H1 (cell line): ENCODE results near the gene RIMS3. TPM values are rescaled to one million over a fixed set of nuclear protein-coding genes. Genes with fewer than 3 reads are reported as not detected.

Experiments used
- CTCF ChIA-PET: fragments of 300-600 bp; sonication (Branson Sonifier 250); formaldehyde crosslinking; loops from one replicate; lab custom pipeline; 2021; ENCODE audit not compliant: partially characterized antibody; lab: Charles Lee
- POLR2A ChIA-PET: fragments of 300-600 bp; sonication (Branson Sonifier 250); formaldehyde crosslinking; loops from one replicate; lab custom pipeline; 2021; ENCODE audit warnings: inconsistent platforms; ENCODE audit not compliant: partially characterized antibody; lab: Charles Lee
- DNase-seq, 2 experiments: peaks; one replicate each; pipeline versions ENCODE4 v3.0.0 to v3.0.0-alpha.2; 2010 to 2022; ENCODE audit warnings: low spot score in 2 of 2, low read depth in 1 of 2, mixed read lengths in 1 of 2
- FAIRE-seq: peaks from 2 replicates; lab custom pipeline; 2011; peaks lifted over from hg19 to GRCh38; lab: Jason Lieb, UNC
- H2AFZ ChIP-seq: 2 replicates; pipeline ENCODE4 v1.8.1; 2012; ENCODE audit warnings: low read length, inconsistent platforms
- H2AK5ac ChIP-seq: 2 replicates; pipeline ENCODE4 v1.6.1; 2013; ENCODE audit warnings: low read depth, low read length
- H2BK120ac ChIP-seq: replicated peaks from 2 replicates; pipeline ENCODE3; 2013; ENCODE audit warnings: low read depth, low read length, inconsistent platforms
- H2BK12ac ChIP-seq: 2 replicates; pipeline ENCODE4 v1.6.1; 2013; ENCODE audit warnings: low read depth, low read length
- H2BK15ac ChIP-seq: 2 replicates; pipeline ENCODE4 v1.6.1; 2013; ENCODE audit warnings: low read length
- H2BK20ac ChIP-seq: 2 replicates; pipeline ENCODE4 v1.6.1; 2013; ENCODE audit warnings: low read length
- H2BK5ac ChIP-seq: 2 replicates; pipeline ENCODE4 v1.6.1; 2013; ENCODE audit warnings: low read depth, low read length
- H3K14ac ChIP-seq: 2 replicates; pipeline ENCODE4 v1.6.1; 2013; ENCODE audit warnings: inconsistent platforms; ENCODE audit not compliant: insufficient read length
- H3K18ac ChIP-seq: 2 replicates; pipeline ENCODE4 v1.6.1; 2013; ENCODE audit warnings: low read length; ENCODE audit errors: extremely low read depth
- H3K23ac ChIP-seq: 2 replicates; pipeline ENCODE4 v1.6.1; 2013; ENCODE audit warnings: inconsistent platforms; ENCODE audit not compliant: insufficient read length
- H3K23me2 ChIP-seq: 2 replicates; pipeline ENCODE4 v1.6.1; 2013; ENCODE audit warnings: low read depth, low read length
- H3K27ac ChIP-seq: 2 replicates; pipeline ENCODE4 v1.6.1; 2011; ENCODE audit warnings: low read depth, low read length, inconsistent platforms
- H3K27me3 ChIP-seq, 4 experiments: replicated peaks in 1 of 4; 1 replicate in 1 of 4; 2 replicates in 3 of 4; pipeline versions ENCODE4 v1.6.1 to v1.8.1; 2011 to 2013; ENCODE audit warnings: low read length in 3 of 4, mild to moderate bottlenecking in 3 of 4, inconsistent platforms in 2 of 4, mixed read lengths in 2 of 4, moderate library complexity in 1 of 4; ENCODE audit not compliant: control insufficient read depth in 3 of 4, insufficient read depth in 3 of 4; ENCODE audit errors: extremely low read depth in 1 of 4
- H3K36me3 ChIP-seq, 4 experiments: 2 replicates each; pipeline versions ENCODE4 v1.6.1 to v1.8.1; 2011 to 2013; ENCODE audit warnings: mild to moderate bottlenecking in 4 of 4, low read length in 3 of 4, moderate library complexity in 2 of 4, control low read depth in 1 of 4, inconsistent platforms in 1 of 4; ENCODE audit not compliant: insufficient read depth in 4 of 4, control insufficient read depth in 2 of 4
- H3K4ac ChIP-seq: replicated peaks from 2 replicates; pipeline ENCODE3; 2013; ENCODE audit warnings: low read length, low read depth, mixed read lengths, inconsistent platforms; ENCODE audit not compliant: insufficient read length
- H3K4me1 ChIP-seq, 4 experiments: replicated peaks in 1 of 4; 1 replicate in 1 of 4; 2 replicates in 3 of 4; pipeline versions ENCODE4 v1.6.1 to v1.8.1; 2011 to 2013; ENCODE audit warnings: low read length in 3 of 4, inconsistent platforms in 2 of 4, mixed read lengths in 1 of 4; ENCODE audit not compliant: insufficient read depth in 4 of 4, control insufficient read depth in 3 of 4
- H3K4me2 ChIP-seq, 2 experiments: 2 replicates each; pipeline versions ENCODE4 v1.6.1 to v1.8.1; 2011 to 2013; ENCODE audit warnings: low read depth in 2 of 2, low read length in 2 of 2, control low read depth in 1 of 2, inconsistent platforms in 1 of 2, mild to moderate bottlenecking in 1 of 2; ENCODE audit not compliant: insufficient read depth in 1 of 2
- H3K4me3 ChIP-seq, 4 experiments: fragments of 200-600, 300-600 bp in 1 of 4; sonication (generic), shearing (Covaris generic), sonication (Bioruptor Twin) in 1 of 4; 2 replicates each; pipeline versions ENCODE4 v1.5.1 to v1.8.1; 2011 to 2016; ENCODE audit warnings: low read length in 4 of 4, low read depth in 3 of 4, control low read depth in 2 of 4, inconsistent platforms in 2 of 4, mild to moderate bottlenecking in 2 of 4, mixed read lengths in 1 of 4, moderate library complexity in 1 of 4; ENCODE audit not compliant: insufficient read depth in 2 of 4; ENCODE audit errors: extremely low read depth in 1 of 4
- H3K56ac ChIP-seq: replicated peaks from 2 replicates; pipeline ENCODE3; 2013; ENCODE audit warnings: low read depth, mild to moderate bottlenecking, mixed read lengths, low read length, inconsistent platforms; ENCODE audit not compliant: insufficient read length
- H3K79me1 ChIP-seq: 2 replicates; pipeline ENCODE4 v1.6.1; 2013; ENCODE audit warnings: low read depth, low read length, control low read depth
- H3K79me2 ChIP-seq, 2 experiments: 2 replicates each; pipeline versions ENCODE4 v1.6.1 to v1.8.1; 2012 to 2013; ENCODE audit warnings: low read length in 2 of 2, mild to moderate bottlenecking in 2 of 2, inconsistent platforms in 1 of 2; ENCODE audit not compliant: insufficient read depth in 2 of 2, control insufficient read depth in 1 of 2
- H3K9ac ChIP-seq, 4 experiments: replicated peaks in 1 of 4; 1 replicate in 1 of 4; 2 replicates in 3 of 4; pipeline versions ENCODE4 v1.6.1 to v1.8.1; 2011 to 2013; ENCODE audit warnings: low read depth in 3 of 4, low read length in 3 of 4, control low read depth in 2 of 4, mild to moderate bottlenecking in 2 of 4, moderate library complexity in 2 of 4, inconsistent platforms in 1 of 4; ENCODE audit errors: extremely low read depth in 1 of 4
- H3K9me3 ChIP-seq, 2 experiments: 2 replicates each; pipeline versions ENCODE4 v1.6.1 to v1.8.1; 2012 to 2013; ENCODE audit warnings: mild to moderate bottlenecking in 2 of 2, moderate library complexity in 2 of 2, control low read depth in 1 of 2, inconsistent platforms in 1 of 2, low read depth in 1 of 2, low read length in 1 of 2, mixed read lengths in 1 of 2; ENCODE audit not compliant: insufficient read depth in 2 of 2
- H4K20me1 ChIP-seq, 2 experiments: replicated peaks in 1 of 2; 2 replicates each; pipeline versions ENCODE3 to v1.8.1; 2011 to 2013; ENCODE audit warnings: inconsistent platforms in 2 of 2, low read length in 2 of 2, mild to moderate bottlenecking in 1 of 2; ENCODE audit not compliant: insufficient read depth in 2 of 2, control insufficient read depth in 1 of 2
- H4K5ac ChIP-seq: 2 replicates; pipeline ENCODE4 v1.6.1; 2013; ENCODE audit warnings: low read length, low read depth, mixed read lengths, inconsistent platforms; ENCODE audit not compliant: insufficient read length
- H4K8ac ChIP-seq: 2 replicates; pipeline ENCODE4 v1.8.0; 2013; ENCODE audit warnings: mild to moderate bottlenecking, moderate library complexity, low read length, inconsistent platforms; ENCODE audit not compliant: insufficient read depth; ENCODE audit errors: extremely low read depth
- H4K91ac ChIP-seq: replicated peaks from 2 replicates; pipeline ENCODE3; 2013; ENCODE audit warnings: low read length, mixed read lengths, inconsistent platforms; ENCODE audit not compliant: insufficient read length
- ASH2L ChIP-seq: fragments of 200-600, 300-600 bp; sonication (generic); IDR thresholded peaks from one replicate; pipeline ENCODE4 v1.7.1; 2017; ENCODE audit warnings: low read length
- CBX8 ChIP-seq: fragments of 300-800, 300-1000 bp; sonication (generic); IDR thresholded peaks from 2 replicates; pipeline ENCODE4 v1.7.1; 2016; ENCODE audit warnings: low read depth, low read length, borderline replicate concordance
- HDAC2 ChIP-seq, 2 experiments: fragments of 300-600 bp in 1 of 2; sonication (generic) in 1 of 2; IDR thresholded peaks; 2 replicates each; pipeline ENCODE4 v1.6.1; 2011 to 2012; ENCODE audit warnings: low read depth in 2 of 2, low read length in 2 of 2, mild to moderate bottlenecking in 2 of 2, moderate library complexity in 2 of 2, borderline replicate concordance in 1 of 2, inconsistent platforms in 1 of 2
- HDAC6 ChIP-seq: IDR thresholded peaks from one replicate; pipeline ENCODE4 v1.7.1; 2012; ENCODE audit warnings: low read depth, mild to moderate bottlenecking, inconsistent platforms, low read length, moderate library complexity
- KDM4A ChIP-seq: IDR thresholded peaks from one replicate; pipeline ENCODE4 v1.7.1; 2012; ENCODE audit warnings: low read depth, mild to moderate bottlenecking, moderate library complexity, low read length, inconsistent platforms; ENCODE audit not compliant: severe bottlenecking
- POLR2A ChIP-seq, 2 experiments: IDR thresholded peaks; 1 replicate in 1 of 2; 2 replicates in 1 of 2; pipeline ENCODE4 v1.6.1; 2011; ENCODE audit warnings: low read depth in 2 of 2, low read length in 2 of 2, mild to moderate bottlenecking in 2 of 2; ENCODE audit errors: control extremely low read depth in 1 of 2
- RBBP5 ChIP-seq: IDR thresholded peaks from 2 replicates; pipeline ENCODE4 v1.7.1; 2012; ENCODE audit warnings: low read depth, mild to moderate bottlenecking, inconsistent platforms, low read length, moderate library complexity, borderline replicate concordance
- SIN3A ChIP-seq, 2 experiments: IDR thresholded peaks in 1 of 2; conservative IDR thresholded peaks in 1 of 2; 2 replicates each; pipeline ENCODE4 v1.6.1; 2011 to 2012; ENCODE audit warnings: low read length in 2 of 2, improper control_type of control experiment in 1 of 2, low read depth in 1 of 2, mild to moderate bottlenecking in 1 of 2
- WGBS, 2 experiments: shearing (Covaris generic) in 1 of 2; methylation state at CpG; one replicate each; pipeline versions ENCODE4 v1.1.6 to v1.1.7; 2013 to 2015; ENCODE audit warnings: low lambda C conversion rate in 2 of 2, mixed read lengths in 2 of 2, inconsistent platforms in 1 of 2, low coverage in 1 of 2, missing lambda C conversion rate in 1 of 2; ENCODE audit not compliant: insufficient replicate concordance in 2 of 2, insufficient coverage in 1 of 2, insufficient read length in 1 of 2; ENCODE audit errors: extremely low coverage in 1 of 2, missing lambda C conversion rate in 1 of 2; 5-methylcytosine and 5-hydroxymethylcytosine counted together
- polyA plus RNA-seq, 7 experiments: library from polyadenylated mRNA; depleted of rRNA in 3 of 7; stranded (reverse) in 5 of 7; unstranded in 2 of 7; fragments of >200 nt in 5 of 7; fragments of 200-250 nt in 2 of 7; gene quantifications; 1 replicate in 5 of 7; 2 replicates in 1 of 7; 4 replicates in 1 of 7; pipeline versions ENCODE4 v1.2.1 to v1.2.3, GENCODE V29; 2011 to 2013; ENCODE audit warnings: missing spikeins in 2 of 7, mixed read lengths in 2 of 7
- total RNA-seq: library from RNA; stranded (reverse); fragmentation: NEBNext Ultra II Directional; extraction: Animal tissue kit (Norgen Biotek cat#: 25700); gene quantifications from 2 replicates; pipeline ENCODE4 v1.2.1, GENCODE V29; 2021

RIMS3 gene
- total and polyA plus RNA-seq, 2 of the 8 experiments (the other 6 are each of a cell fraction or from before 2014, with no cell fraction given), result 13.3 to 20.6 TPM

DNA sequence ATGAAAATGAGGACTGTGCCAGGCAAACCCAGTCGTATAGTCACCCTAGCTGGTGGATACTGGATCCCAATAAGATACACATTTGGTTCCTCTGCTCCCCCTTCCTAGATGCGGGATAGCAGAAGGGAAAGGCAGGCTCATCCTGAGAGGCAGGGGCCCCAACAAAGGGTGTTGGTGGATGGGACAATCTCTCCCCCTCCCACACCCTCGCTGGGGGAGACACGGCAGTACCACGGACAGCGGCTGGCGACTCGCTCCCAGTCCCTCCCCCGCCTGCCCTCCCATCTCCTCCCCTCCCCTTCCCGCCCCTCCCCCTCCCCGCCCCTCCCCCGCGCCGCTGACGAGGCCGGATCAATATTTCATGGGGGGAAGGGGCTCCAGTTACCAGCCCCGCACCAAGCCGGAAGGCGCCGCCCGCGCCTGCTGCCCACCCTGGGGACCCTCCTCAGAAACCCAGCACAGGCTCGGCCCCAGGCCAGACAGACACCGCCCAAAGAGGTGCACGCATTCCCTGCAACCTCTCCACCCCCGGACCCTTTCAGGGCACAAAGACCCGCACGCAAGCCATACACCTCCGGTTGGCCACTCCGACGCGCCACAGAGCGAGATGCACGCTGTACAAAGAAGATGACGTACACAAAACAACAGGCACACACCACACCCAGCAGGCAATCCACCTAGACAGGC is 11.5 kb downstream of the RIMS3 start:
- H2BK20ac ChIP-seq, result peak overlapping the region; percentile 100
- H3K56ac ChIP-seq, result peak overlapping the region; percentile 18
- no peaks in the 10 kb centered on the region for H3K27me3 ChIP-seq
- H3K27ac ChIP-seq, result peak overlapping the region; percentile 57; the same call in 1 of the 2 replicates
- H4K91ac ChIP-seq, result peak overlapping the region; percentile 98
- H3K36me3 ChIP-seq, result no peaks in the 10 kb centered on the region
- peak overlapping the region; percentile 81 for H4K5ac ChIP-seq
- peaks cover 13 to 19% (median 17%) of the 10 kb centered on the region in 4 experiments for H3K4me1 ChIP-seq
- H2BK12ac ChIP-seq, result peak overlapping the region; percentile 100
- WGBS, 2 experiments, result 16% methylated on average over 21 of the region's 35 CpGs; no CpG with 5 or more reads in 1 of the 2 experiments
- peak overlapping the region; percentile 86 for H2BK120ac ChIP-seq
- H3K4me3 ChIP-seq, result peak overlapping the region; percentile 42 to 69 (median 56)
- peaks cover 0 to 13% of the 10 kb centered on the region in 2 experiments for H4K20me1 ChIP-seq
- peak overlapping the region; percentile 97 for H3K18ac ChIP-seq
- ChIA-PET POLR2A (interaction anchor here (0.8 to 3.8 kb wide), 7 partner anchors 8 to 40 kb away, joined by 3 to 34 read pairs (median 3); partner anchors contain the start of genes NFYC and RIMS3), CTCF (interaction anchor here (0.8 to 37.5 kb wide), 3 partner anchors 11 to 24 kb away, joined by 6 to 684 read pairs (median 201); partner anchors contain the start of gene RIMS3)
- peak in 1 of 2 experiments; percentile 83 for DNase-seq
- H3K4ac ChIP-seq, result peak overlapping the region; percentile 96
- FAIRE-seq, result no peak
- peaks cover 5% of the 10 kb centered on the region for H3K23me2 ChIP-seq
- peak overlapping the region; percentile 81 to 88 for H3K4me2 ChIP-seq
- no peaks in the 10 kb centered on the region for H3K9me3 ChIP-seq
- peaks cover 5% of the 10 kb centered on the region for H3K79me1 ChIP-seq
- TF ChIP-seq HDAC6 (no peak), KDM4A (peak; percentile 70), ASH2L (peak; percentile 33), POLR2A (IDR thresholded peaks at IDR 0.05; ENCODE audit: control extremely low read depth in 1 of 2, low read depth in 2 of 2, low read length in 2 of 2) (peak in 1 of 2 experiments; percentile 47; a peak in 1 of 3 replicates), SIN3A (conservative IDR thresholded peaks at IDR 0.05 in 1 of 2, IDR thresholded peaks at IDR 0.05 in 1 of 2; ENCODE audit: low read depth in 1 of 2, low read length in 2 of 2) (peak; percentile 61 to 81; a peak in 1 of 4 replicates), HDAC2 (IDR thresholded peaks at IDR 0.05; ENCODE audit: borderline replicate concordance in 1 of 2, low read depth in 2 of 2, low read length in 2 of 2) (no peak), CBX8 (no peak), RBBP5 (peak; percentile 57; the same call in 1 of the 2 replicates)
- H3K79me2 ChIP-seq, result no peaks in the 10 kb centered on the region
- H2BK15ac ChIP-seq, result peak overlapping the region; percentile 100
- peak overlapping the region; percentile 85 for H4K8ac ChIP-seq
- peak overlapping the region in 3 of 4 experiments; percentile 3 to 75 (median 72); a peak in 6 of 7 replicates for H3K9ac ChIP-seq
- peak overlapping the region; percentile 97 for H2BK5ac ChIP-seq
- H3K14ac ChIP-seq, result no peak overlapping the region
- H2AK5ac ChIP-seq, result peak overlapping the region; percentile 65; the same call in 1 of the 2 replicates
- no peak overlapping the region for H3K23ac ChIP-seq
- H2AFZ ChIP-seq, result peak overlapping the region; percentile 77
